Stimulated activated CD8-positive, alpha-beta memory T cell treated with anti-CD3 and anti-CD28 coated beads, Interleukin-7, amount 100 ng/mL, for 48 hours (primary cell): ENCODE data around the gene SNRK.

ENCODE experiments used
- DNase-seq, 2 donors: peaks; one replicate each; pipeline ENCODE4 v3.0.0-alpha.2; 2020; ENCODE audit warnings: low read depth in 1 of 2; ENCODE audit errors: extremely low read depth in 1 of 2

SNRK gene

GRCh38 chr3:43286115-43286840 lies at the start of gene SNRK:
Gene SNRK (plus strand): TSS chr3:43286540. CDS start chr3:43303204, 16,664 bp downstream.
- DNase-seq: peak; percentile 73 to 83

DNA sequence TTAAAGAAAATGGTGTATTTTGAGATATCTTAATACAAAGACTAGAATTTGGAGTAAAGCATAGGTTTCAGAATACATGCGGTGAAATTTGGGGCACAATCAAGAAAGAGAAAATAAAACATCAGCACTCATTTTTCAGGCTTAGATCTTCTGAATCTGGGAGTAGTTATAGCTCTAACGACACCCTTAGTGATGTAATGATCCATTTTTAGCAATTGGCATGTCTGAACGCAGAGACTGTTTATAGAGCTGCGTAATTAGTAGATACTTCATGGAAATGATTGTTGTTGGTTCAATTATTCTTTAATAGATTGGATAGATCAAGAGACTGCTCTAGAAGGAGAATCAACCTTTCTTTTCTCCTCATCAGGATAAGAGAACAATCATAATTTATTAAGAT lies 47.5 kb upstream of the SNRK start:
- no peak for DNase-seq

- no peak for DNase-seq
Measured at GRCh38 chr3:43239755-43240154, 46.6 kb upstream of the SNRK start.

GRCh38 chr3:43243590-43244587 lies 42.5 kb upstream of the SNRK start:
- DNase-seq: no peak

- DNase-seq: no peak
Measured at GRCh38 chr3:43244694-43245093, 41.6 kb upstream of the SNRK start.

DNA sequence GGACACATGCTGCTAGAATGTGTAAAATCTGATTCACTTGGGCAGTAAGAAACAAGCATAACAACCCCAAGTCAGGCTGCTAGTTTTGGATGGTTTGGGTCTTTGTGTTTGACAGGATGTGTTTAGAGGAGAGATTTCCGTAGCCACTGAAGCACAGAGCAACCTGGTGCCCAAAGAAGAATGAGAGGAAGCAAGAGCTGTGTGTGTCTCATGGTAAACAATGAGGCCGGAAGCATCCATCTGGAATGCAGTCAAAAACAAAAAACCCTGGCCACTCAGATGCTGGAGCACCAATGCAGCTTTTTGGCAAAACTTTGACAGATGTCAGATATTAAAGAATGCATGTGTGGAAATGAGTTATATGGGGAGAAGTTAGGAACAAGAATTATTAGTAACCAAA lies 39.4 kb upstream of the SNRK start:
- DNase-seq: no peak

- DNase-seq: no peak
Measured at GRCh38 chr3:43247561-43248184, 38.7 kb upstream of the SNRK start.

GRCh38 chr3:43248185-43248583 lies 38.2 kb upstream of the SNRK start:
- no peak for DNase-seq

GRCh38 chr3:43248973-43249372 lies 37.4 kb upstream of the SNRK start:
- no peak for DNase-seq

DNA sequence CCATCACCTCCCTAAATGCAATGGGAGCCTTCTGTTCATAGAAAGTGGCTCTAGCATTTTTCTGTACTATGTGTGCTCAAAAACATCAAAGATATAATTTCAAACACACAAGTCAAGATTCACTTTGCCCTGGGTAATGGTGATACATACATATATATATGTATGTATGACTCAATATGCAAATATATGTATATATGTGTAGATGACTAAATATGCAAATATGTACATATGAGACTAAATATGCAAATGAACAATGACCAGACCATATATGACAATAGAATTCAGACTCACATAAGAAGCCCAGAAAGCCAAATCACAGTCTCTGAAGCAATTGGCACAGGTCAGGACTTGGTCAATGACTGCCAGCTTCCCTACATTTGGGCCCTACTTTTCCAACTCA lies 36.9 kb upstream of the SNRK start:
- no peak for DNase-seq

DNA sequence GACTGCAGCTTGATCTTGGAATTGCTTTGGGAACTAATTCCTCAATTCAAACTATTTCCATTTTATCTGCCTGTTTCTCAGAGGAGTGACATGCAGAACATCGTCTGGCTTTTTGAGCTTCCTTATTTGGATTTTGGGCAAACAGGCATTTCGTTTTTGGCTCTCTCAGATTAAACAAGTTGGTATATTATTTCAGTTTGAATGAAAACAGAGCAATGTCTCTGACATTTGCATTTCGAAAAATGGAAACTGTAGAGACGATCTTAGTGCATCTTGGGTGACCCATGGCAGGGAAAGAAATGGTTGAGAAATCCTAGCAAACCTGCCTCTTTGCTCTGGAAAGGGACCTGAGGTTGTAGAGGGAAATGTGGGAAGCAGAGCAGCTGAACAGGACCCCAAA lies 33.0 kb upstream of the SNRK start:
- no peak for DNase-seq

- no peak for DNase-seq
Measured at GRCh38 chr3:43254125-43254524, 32.2 kb upstream of the SNRK start.

DNA sequence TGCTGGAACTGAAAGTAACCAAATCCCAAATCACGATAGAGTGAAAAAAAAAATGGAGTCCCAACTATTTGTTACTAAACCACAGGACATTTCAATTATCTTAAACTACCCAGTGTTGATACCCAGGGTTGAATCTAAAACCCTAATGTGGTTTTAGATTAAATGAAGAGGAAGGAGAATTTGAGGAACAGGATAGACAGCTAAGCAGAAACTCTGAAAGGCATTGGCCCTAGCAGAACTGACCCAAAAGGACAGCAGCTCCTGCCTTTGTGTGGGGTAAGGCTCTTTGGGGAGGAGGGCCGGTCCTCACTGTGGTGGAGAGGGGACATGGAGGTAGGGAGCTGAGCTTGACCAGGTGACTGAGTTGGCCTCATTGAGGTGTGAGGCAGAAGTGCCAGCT lies 30.7 kb upstream of the SNRK start:
- DNase-seq: no peak

DNA sequence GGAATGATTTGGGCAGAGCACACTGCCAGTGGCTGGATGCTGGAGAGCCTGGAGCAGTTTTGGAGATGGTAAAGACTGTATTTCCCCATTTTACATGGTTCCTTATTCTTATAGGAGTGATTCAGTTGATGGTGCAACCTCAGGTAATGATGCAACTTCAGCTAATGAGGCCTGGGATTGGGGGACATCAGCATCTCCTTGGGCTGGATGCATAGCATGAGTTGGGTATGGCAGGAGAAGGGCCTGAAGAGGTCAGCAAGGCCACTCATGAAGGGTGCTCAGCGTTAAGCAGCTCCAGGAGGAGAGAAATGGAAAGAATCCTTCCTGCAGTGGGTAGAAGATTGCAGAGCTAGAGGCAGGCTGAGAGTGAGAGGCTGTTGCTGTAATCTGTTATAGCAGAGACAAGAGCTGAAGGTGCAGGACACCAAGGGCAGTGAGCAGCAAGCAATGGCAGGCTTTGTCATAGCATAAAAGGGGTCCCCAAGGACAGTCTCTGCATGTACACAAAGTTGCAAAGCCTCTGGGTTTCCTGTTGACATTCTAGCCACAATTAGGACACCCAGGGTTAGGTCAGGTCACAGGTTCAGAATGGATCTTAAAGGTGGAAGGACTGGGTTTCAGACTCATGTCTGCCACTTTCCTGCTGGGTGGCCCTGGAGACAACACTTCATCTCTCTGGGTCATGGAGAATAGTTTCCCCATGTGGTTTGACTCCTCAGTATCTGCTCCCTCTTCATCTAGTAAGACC lies 29.5 kb upstream of the SNRK start:
- no peak for DNase-seq

DNA sequence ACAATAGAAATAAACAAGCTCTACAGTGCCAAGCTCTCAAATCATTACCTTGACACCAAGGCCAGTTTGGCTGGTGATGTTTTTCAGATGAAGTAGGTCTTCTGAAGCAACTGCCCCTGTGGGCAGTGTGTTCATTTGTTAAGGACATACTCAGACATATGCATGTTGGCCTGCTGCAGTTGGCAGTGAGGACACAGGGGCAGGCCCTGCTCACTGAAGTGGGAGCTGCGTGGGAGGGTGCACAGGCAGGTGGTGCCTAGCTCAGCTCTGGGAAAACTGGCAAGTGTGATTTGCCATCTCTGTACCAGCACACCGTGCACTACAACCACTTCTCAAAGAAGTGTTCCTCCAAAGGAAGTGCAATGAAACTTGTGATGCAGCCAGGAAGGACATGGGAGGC lies 28.5 kb upstream of the SNRK start:
- DNase-seq: no peak

DNA sequence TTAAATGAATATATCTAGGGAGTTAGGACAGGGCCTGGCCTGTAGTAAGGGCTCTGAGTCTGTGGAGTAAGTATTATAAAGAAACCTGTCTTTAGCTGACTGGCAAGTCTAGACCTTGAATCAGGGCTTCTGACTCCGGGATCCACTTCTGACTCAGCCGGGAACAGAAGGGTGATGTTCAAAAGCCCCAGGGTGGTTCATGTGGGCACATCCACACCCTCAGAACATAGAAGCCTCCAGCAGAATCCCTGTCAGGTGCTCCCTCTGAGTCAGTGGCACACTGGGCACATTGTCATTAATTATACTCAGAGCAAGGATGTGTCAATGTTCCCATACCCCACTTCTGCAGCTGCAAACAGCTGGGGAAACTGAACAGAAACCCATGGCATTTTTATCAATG lies 26.7 kb upstream of the SNRK start:
- no peak for DNase-seq

DNA sequence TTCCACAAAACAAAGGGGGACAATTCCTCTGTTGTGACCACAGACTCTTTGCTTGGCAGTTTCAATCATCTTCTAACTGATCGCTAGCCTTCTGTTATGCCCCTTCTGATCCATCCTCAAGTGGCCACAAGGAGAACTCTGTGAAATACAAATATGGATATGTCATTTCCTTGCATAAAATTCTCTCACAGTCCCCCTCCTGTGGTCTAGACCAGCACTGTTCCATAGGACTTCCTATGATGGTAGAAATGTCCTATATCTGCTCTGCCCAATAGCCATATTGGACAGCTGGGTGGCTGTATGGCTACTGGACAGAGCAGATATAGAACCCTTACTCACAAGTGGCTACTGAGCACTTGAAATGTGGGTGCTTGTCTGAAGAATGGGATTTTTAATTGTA lies 25.9 kb upstream of the SNRK start:
- no peak for DNase-seq

DNA sequence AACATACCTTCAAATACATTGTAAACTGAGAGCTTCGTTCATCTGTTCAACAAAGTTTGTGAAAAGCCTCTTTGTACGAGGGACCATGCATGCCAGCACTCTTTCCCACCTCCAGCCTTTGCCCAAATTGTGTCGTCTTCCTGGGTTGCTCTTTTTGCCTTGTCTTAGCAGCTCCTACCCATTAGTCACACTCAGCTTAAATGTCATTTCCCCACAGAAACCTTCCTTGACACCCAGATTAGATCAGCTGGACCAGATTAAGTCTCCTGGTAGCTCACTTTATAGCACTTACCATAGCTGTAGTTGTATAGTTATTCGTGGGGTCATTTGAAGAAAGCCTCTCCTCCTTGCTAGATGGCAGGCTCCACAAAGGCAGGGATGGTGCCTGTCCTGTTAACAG lies 24.1 kb upstream of the SNRK start:
- no peak for DNase-seq

- DNase-seq: no peak
Measured at GRCh38 chr3:43266451-43266850, 19.9 kb upstream of the SNRK start.

DNA sequence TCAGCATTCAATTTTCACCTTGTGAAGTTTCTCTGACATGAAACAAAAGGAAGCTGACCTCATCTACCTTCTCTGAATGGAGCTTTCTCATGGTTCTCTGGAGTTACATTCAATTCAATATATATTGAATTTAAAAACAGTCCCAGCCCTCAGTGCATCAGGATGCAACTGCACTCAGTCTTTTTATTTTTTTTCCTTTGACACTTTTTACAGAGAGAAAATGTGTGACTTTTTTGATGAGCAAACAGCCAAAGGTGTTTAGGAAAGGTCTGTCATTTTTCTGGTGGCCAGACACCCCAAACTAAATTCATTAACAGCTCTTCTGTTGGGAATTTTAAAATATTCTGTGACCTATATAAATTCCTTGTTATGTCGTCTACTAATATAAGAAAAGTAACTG lies 19.3 kb upstream of the SNRK start:
- DNase-seq: no peak

DNA sequence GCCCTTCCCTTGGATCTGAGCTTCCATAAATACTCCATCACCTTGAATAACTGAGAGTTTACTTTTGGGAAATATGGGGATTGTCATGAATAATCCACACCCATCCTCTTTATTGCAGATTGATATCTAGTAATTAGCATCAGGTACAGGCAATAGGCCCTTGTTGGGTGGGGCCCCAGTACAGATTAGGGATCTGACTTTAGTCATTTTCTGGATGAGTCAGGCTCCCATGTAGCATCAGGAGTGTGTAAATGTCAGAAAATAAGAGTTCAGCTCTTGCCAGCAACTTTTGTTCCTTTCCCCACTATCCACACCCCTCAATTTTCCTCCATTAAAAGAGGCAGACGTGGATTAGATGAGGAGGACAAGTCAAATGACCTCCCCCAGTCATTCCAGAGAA lies 17.7 kb upstream of the SNRK start:
- no peak for DNase-seq
